H9 (cell line): ENCODE data around the gene PKDCC. TPM values are rescaled to one million over a fixed set of nuclear protein-coding genes. Genes with fewer than 3 reads are reported as not detected.
"Not testable (repeated sequence)": the region's sequence is repeated elsewhere in the genome, so short reads cannot be mapped to it uniquely, and the experiment has no call there.

Experiments
- DNase-seq: peaks from one replicate; pipeline ENCODE4 v3.0.0-alpha.2; 2017
- H2AFZ ChIP-seq: one replicate; pipeline ENCODE4 v1.6.1; 2013; ENCODE audit warnings: mild to moderate bottlenecking, low read length, control low read depth, moderate library complexity
- H2AK5ac ChIP-seq: 2 replicates; pipeline ENCODE4 v1.6.1; 2013; ENCODE audit warnings: low read length, control low read depth, mixed read lengths; ENCODE audit not compliant: insufficient read length
- H2BK120ac ChIP-seq: one replicate; pipeline ENCODE4 v1.6.1; 2013; ENCODE audit warnings: low read depth, mild to moderate bottlenecking, low read length, control low read depth, inconsistent platforms; ENCODE audit not compliant: poor library complexity, severe bottlenecking
- H2BK12ac ChIP-seq: 2 replicates; pipeline ENCODE4 v1.6.1; 2013; ENCODE audit warnings: low read length, control low read depth, mixed read lengths, low read depth; ENCODE audit not compliant: insufficient read length
- H2BK15ac ChIP-seq: 2 replicates; pipeline ENCODE4 v1.6.1; 2013; ENCODE audit warnings: low read depth, low read length, control low read depth
- H2BK20ac ChIP-seq: one replicate; pipeline ENCODE4 v1.6.1; 2013; ENCODE audit warnings: low read depth, mild to moderate bottlenecking, low read length, control low read depth, inconsistent platforms; ENCODE audit not compliant: poor library complexity, severe bottlenecking
- H2BK5ac ChIP-seq: 2 replicates; pipeline ENCODE4 v1.6.1; 2013; ENCODE audit warnings: low read length, control low read depth, mixed read lengths; ENCODE audit not compliant: insufficient read length
- H3K14ac ChIP-seq: 2 replicates; pipeline ENCODE4 v1.6.1; 2013; ENCODE audit warnings: low read length, control low read depth; ENCODE audit not compliant: insufficient read depth
- H3K18ac ChIP-seq: 2 replicates; pipeline ENCODE4 v1.6.1; 2013; ENCODE audit warnings: low read depth, mild to moderate bottlenecking, mixed read lengths, low read length, control low read depth; ENCODE audit not compliant: insufficient read length
- H3K23ac ChIP-seq: 2 replicates; pipeline ENCODE4 v1.6.1; 2013; ENCODE audit warnings: low read length, control low read depth, mixed read lengths, low read depth; ENCODE audit not compliant: insufficient read length
- H3K23me2 ChIP-seq: 2 replicates; pipeline ENCODE4 v1.6.1; 2013; ENCODE audit warnings: low read depth, mild to moderate bottlenecking, mixed read lengths, low read length, control low read depth; ENCODE audit not compliant: insufficient read length, poor library complexity, severe bottlenecking
- H3K27ac ChIP-seq: 2 replicates; pipeline ENCODE4 v1.5.1; 2013; ENCODE audit warnings: low read length, control low read depth, mixed read lengths, low read depth; ENCODE audit not compliant: insufficient read length
- H3K27me3 ChIP-seq: 2 replicates; pipeline ENCODE4 v1.6.1; 2013; ENCODE audit warnings: low read length, control low read depth, inconsistent platforms; ENCODE audit not compliant: insufficient read depth
- H3K4ac ChIP-seq: 2 replicates; pipeline ENCODE4 v1.6.1; 2013; ENCODE audit warnings: low read depth, mild to moderate bottlenecking, control low read depth, inconsistent platforms, low read length, moderate library complexity
- H3K4me1 ChIP-seq: 2 replicates; pipeline ENCODE4 v1.6.1; 2013; ENCODE audit warnings: low read length, control low read depth, inconsistent platforms; ENCODE audit not compliant: insufficient read depth
- H3K4me2 ChIP-seq: 2 replicates; pipeline ENCODE4 v1.6.1; 2013; ENCODE audit warnings: low read length, control low read depth, mixed read lengths; ENCODE audit not compliant: insufficient read length, insufficient read depth
- H3K56ac ChIP-seq: 2 replicates; pipeline ENCODE4 v1.6.1; 2013; ENCODE audit warnings: low read depth, mild to moderate bottlenecking, mixed read lengths, low read length, control low read depth; ENCODE audit not compliant: insufficient read length
- H3K79me1 ChIP-seq: 2 replicates; pipeline ENCODE4 v1.6.1; 2013; ENCODE audit warnings: low read depth, mild to moderate bottlenecking, moderate library complexity, low read length, control low read depth, inconsistent platforms; ENCODE audit not compliant: insufficient read depth, poor library complexity, severe bottlenecking
- H3K79me2 ChIP-seq: 2 replicates; pipeline ENCODE4 v1.6.1; 2013; ENCODE audit warnings: low read length, control low read depth, inconsistent platforms; ENCODE audit not compliant: insufficient read depth
- H3K9ac ChIP-seq: 2 replicates; pipeline ENCODE4 v1.6.1; 2013; ENCODE audit warnings: low read length, control low read depth, mixed read lengths; ENCODE audit not compliant: insufficient read length; ENCODE audit errors: extremely low read depth
- H3K9me3 ChIP-seq: one replicate; pipeline ENCODE4 v1.6.1; 2013; ENCODE audit warnings: low read depth, low read length, inconsistent platforms; ENCODE audit not compliant: control insufficient read depth
- H3T11ph ChIP-seq: one replicate; pipeline ENCODE4 v1.6.1; 2013; ENCODE audit warnings: mild to moderate bottlenecking, low read length, control low read depth, inconsistent platforms
- H4K20me1 ChIP-seq: one replicate; pipeline ENCODE4 v1.6.1; 2013; ENCODE audit not compliant: control insufficient read depth, insufficient read length, insufficient read depth
- H4K5ac ChIP-seq: 2 replicates; pipeline ENCODE4 v1.6.1; 2013; ENCODE audit warnings: low read depth, mild to moderate bottlenecking, mixed read lengths, low read length, control low read depth; ENCODE audit not compliant: insufficient read length
- H4K8ac ChIP-seq: replicated peaks from 2 replicates; pipeline ENCODE4 v1.6.1; 2013; ENCODE audit warnings: low read length, control low read depth, mixed read lengths, low read depth; ENCODE audit not compliant: insufficient read length
- H4K91ac ChIP-seq: 2 replicates; pipeline ENCODE4 v1.6.1; 2013; ENCODE audit warnings: low read depth, mild to moderate bottlenecking, moderate library complexity, mixed read lengths, low read length, control low read depth; ENCODE audit not compliant: insufficient read length
- H3K27ac Mint-ChIP-seq, 3 experiments: 2 replicates in 2 of 3; 3 replicates in 1 of 3; pipeline ENCODE4 v1.8.0; 2020 to 2021; ENCODE audit warnings: mixed read lengths in 3 of 3, mild to moderate bottlenecking in 1 of 3, moderate library complexity in 1 of 3
- H3K27me3 Mint-ChIP-seq: 2 replicates; pipeline ENCODE4 v1.8.0; 2021; ENCODE audit warnings: low read depth, mild to moderate bottlenecking, moderate library complexity, mixed read lengths
- H3K36me3 Mint-ChIP-seq, 3 experiments: 2 replicates in 2 of 3; 3 replicates in 1 of 3; pipeline ENCODE4 v1.8.0; 2020 to 2021; ENCODE audit warnings: low read depth in 3 of 3, mixed read lengths in 3 of 3; ENCODE audit not compliant: insufficient read depth in 1 of 3
- H3K4me1 Mint-ChIP-seq, 2 experiments: 2 replicates each; pipeline ENCODE4 v1.8.0; 2020; ENCODE audit warnings: mixed read lengths in 2 of 2
- H3K4me3 Mint-ChIP-seq, 2 experiments: 2 replicates in 1 of 2; 3 replicates in 1 of 2; pipeline ENCODE4 v1.8.0; 2020 to 2021; ENCODE audit warnings: mild to moderate bottlenecking in 2 of 2, mixed read lengths in 2 of 2, moderate library complexity in 1 of 2
- H3K9me3 Mint-ChIP-seq, 2 experiments: 2 replicates in 1 of 2; 3 replicates in 1 of 2; pipeline ENCODE4 v1.8.0; 2020; ENCODE audit warnings: mild to moderate bottlenecking in 2 of 2, mixed read lengths in 2 of 2, moderate library complexity in 1 of 2
- WGBS: extraction: QIAGEN DNeasy Blood & Tissue Kit; methylation state at CpG from one replicate; pipeline ENCODE4 v1.1.7; 2013; ENCODE audit warnings: missing lambda C conversion rate, low lambda C conversion rate, mixed read lengths; ENCODE audit not compliant: insufficient read length; ENCODE audit errors: extremely low coverage; 5-methylcytosine and 5-hydroxymethylcytosine counted together
- total RNA-seq: library from RNA; stranded (reverse); gene quantifications from 2 replicates; pipeline ENCODE4 v1.2.1, GENCODE V29; 2021
- TF ChIP-seq, protein P1 (sequence below): fragments of 200-600 bp; sonication (generic); conservative IDR thresholded peaks from 3 replicates; pipeline ENCODE4 v1.8.0; 2021; ENCODE audit warnings: antibody characterized with exemption, mild to moderate bottlenecking

PKDCC gene
- total RNA-seq, 1 experiment from 2014 or later: 134 TPM

DNA sequence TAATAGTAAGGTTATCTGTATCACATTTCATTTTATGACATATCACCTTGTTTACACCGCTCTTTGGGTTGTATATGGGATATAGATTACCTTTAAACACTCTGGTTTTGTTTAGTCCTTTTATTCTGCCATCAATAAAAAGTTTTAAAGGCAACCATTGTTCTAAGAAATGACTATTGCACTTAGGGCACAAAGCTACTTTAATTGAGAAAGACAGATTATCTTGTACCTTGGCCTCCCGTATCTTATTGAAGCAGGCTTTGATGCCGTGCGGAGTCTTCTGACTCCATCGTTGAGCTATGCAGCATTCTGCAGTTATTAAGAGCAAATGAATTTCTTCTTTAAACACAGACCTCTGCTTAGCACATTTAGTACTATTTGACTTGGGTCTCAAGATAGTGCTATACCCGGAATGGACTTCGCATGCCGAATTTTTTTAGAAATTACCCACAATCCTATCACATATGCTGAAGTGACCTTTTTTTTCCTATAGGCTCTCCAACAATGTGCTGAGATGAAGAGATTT lies 16.7 kb downstream of the PKDCC start:
- H3K56ac ChIP-seq: no peak overlapping the region
- no CpG with 5 or more reads among the region's 8 CpGs for WGBS
- H3K4me3 Mint-ChIP-seq: no peak overlapping the region
- no peak overlapping the region for H3K18ac ChIP-seq
- H2BK12ac ChIP-seq: no peak overlapping the region
- no peaks in the 10 kb centered on the region for H3K23me2 ChIP-seq
- H4K20me1 ChIP-seq: no peaks in the 10 kb centered on the region
- no peaks in the 10 kb centered on the region; a peak in 1 of 5 replicates for H3K9me3 Mint-ChIP-seq
- no peak overlapping the region for H4K5ac ChIP-seq
- H3K27ac ChIP-seq: no peak overlapping the region
- no peak overlapping the region for H2AFZ ChIP-seq
- H3K4me2 ChIP-seq: no peak overlapping the region
- peaks cover 2% of the 10 kb centered on the region; the same call in 1 of the 2 replicates for H3K27me3 ChIP-seq
- no peaks in the 10 kb centered on the region for H3K79me1 ChIP-seq
- H3K4me1 ChIP-seq: no peaks in the 10 kb centered on the region
- no peak overlapping the region for H2BK15ac ChIP-seq
- peaks cover 28 to 48% of the 10 kb centered on the region in 2 experiments for H3K4me1 Mint-ChIP-seq
- H2BK5ac ChIP-seq: no peak overlapping the region
- no peak overlapping the region for H4K91ac ChIP-seq
- no peak overlapping the region for H3K14ac ChIP-seq
- no peak overlapping the region for H2BK120ac ChIP-seq
- H3K9ac ChIP-seq: no peak overlapping the region
- H4K8ac ChIP-seq: no peak overlapping the region
- DNase-seq: no peak
- no peaks in the 10 kb centered on the region for H3K9me3 ChIP-seq
- no peak overlapping the region for H3K27ac Mint-ChIP-seq
- H2BK20ac ChIP-seq: no peak overlapping the region
- H3K27me3 Mint-ChIP-seq: peaks cover 2% of the 10 kb centered on the region; the same call in 1 of the 2 replicates
- H3K79me2 ChIP-seq: no peaks in the 10 kb centered on the region
- no peak overlapping the region for H2AK5ac ChIP-seq
- TF ChIP-seq, protein P1, sequence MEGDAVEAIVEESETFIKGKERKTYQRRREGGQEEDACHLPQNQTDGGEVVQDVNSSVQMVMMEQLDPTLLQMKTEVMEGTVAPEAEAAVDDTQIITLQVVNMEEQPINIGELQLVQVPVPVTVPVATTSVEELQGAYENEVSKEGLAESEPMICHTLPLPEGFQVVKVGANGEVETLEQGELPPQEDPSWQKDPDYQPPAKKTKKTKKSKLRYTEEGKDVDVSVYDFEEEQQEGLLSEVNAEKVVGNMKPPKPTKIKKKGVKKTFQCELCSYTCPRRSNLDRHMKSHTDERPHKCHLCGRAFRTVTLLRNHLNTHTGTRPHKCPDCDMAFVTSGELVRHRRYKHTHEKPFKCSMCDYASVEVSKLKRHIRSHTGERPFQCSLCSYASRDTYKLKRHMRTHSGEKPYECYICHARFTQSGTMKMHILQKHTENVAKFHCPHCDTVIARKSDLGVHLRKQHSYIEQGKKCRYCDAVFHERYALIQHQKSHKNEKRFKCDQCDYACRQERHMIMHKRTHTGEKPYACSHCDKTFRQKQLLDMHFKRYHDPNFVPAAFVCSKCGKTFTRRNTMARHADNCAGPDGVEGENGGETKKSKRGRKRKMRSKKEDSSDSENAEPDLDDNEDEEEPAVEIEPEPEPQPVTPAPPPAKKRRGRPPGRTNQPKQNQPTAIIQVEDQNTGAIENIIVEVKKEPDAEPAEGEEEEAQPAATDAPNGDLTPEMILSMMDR: no peak
- no peak overlapping the region for H3T11ph ChIP-seq
- no peak overlapping the region for H3K23ac ChIP-seq
- H3K36me3 Mint-ChIP-seq: peaks cover 0 to 7% (median 1%) of the 10 kb centered on the region in 3 experiments; a peak in 5 of 7 replicates
- no peak overlapping the region for H3K4ac ChIP-seq

DNA sequence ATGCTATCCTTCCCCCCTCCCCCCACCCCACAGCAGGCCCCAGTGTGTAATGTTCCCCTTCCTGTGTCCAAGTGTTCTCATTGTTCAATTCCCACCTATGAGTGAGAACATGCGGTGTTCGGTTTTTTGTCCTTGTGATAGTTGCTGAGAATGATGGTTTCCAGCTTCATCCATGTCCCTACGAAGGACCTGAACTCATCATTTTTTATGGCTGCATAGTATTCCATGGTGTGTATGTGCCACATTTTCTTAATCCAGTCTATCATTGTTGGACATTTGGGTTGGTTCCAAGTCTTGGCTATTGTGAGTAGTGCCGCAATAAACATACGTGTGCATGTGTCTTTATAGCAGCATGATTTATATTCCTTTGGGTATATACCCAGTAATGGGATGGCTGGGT lies 17.9 kb downstream of the PKDCC start:
- H3K27ac Mint-ChIP-seq, H3K18ac ChIP-seq, H2BK120ac ChIP-seq, H2BK20ac ChIP-seq, H3K9me3 Mint-ChIP-seq, H4K20me1 ChIP-seq, H3K79me2 ChIP-seq, H3K4ac ChIP-seq, H3K56ac ChIP-seq, H3K9me3 ChIP-seq, H3K4me3 Mint-ChIP-seq, H3T11ph ChIP-seq, H2AFZ ChIP-seq, H3K27me3 ChIP-seq, H2BK12ac ChIP-seq, H3K23ac ChIP-seq, H3K79me1 ChIP-seq, H3K27ac ChIP-seq, H3K14ac ChIP-seq, H2BK5ac ChIP-seq, H3K9ac ChIP-seq, H3K27me3 Mint-ChIP-seq, H3K23me2 ChIP-seq, H4K5ac ChIP-seq, H2BK15ac ChIP-seq, H3K4me2 ChIP-seq, H2AK5ac ChIP-seq, H3K36me3 Mint-ChIP-seq, H4K8ac ChIP-seq, H4K91ac ChIP-seq, H3K4me1 ChIP-seq, DNase-seq: not testable (repeated sequence)
- peaks cover 22 to 39% of the 10 kb centered on the region in 2 experiments for H3K4me1 Mint-ChIP-seq
- no CpG with 5 or more reads among the region's 5 CpGs for WGBS
